IPS-11a (cell line): Measurements from ENCODE around the gene SFMBT2.

Experiments
- H3K4me3 ChIP-seq: one replicate; pipeline ENCODE4 v1.5.1; 2013; ENCODE audit warnings: low read depth, low read length, control low read depth

Gene SFMBT2

GRCh38 chr10:7157091-7157490, 253.7 kb downstream of the SFMBT2 start:
- H3K4me3 ChIP-seq = no peak overlapping the region

- H3K4me3 ChIP-seq = no peak overlapping the region
Measured at GRCh38 chr10:7153750-7154149, 257.1 kb downstream of the SFMBT2 start.

GRCh38 chr10:7152982-7153381, 257.9 kb downstream of the SFMBT2 start:
- H3K4me3 ChIP-seq = no peak overlapping the region

- H3K4me3 ChIP-seq = no peak overlapping the region
Measured at GRCh38 chr10:7152341-7152740, 258.5 kb downstream of the SFMBT2 start.

GRCh38 chr10:7151538-7151937, 259.3 kb downstream of the SFMBT2 start:
- no peak overlapping the region for H3K4me3 ChIP-seq

GRCh38 chr10:7150349-7150748, 260.5 kb downstream of the SFMBT2 start:
- no peak overlapping the region for H3K4me3 ChIP-seq

- H3K4me3 ChIP-seq = no peak overlapping the region
Measured at GRCh38 chr10:7146189-7146588, 264.6 kb downstream of the SFMBT2 start.

GRCh38 chr10:7136016-7136415, 274.8 kb downstream of the SFMBT2 start:
- no peak overlapping the region for H3K4me3 ChIP-seq

- no peak overlapping the region for H3K4me3 ChIP-seq
Measured at GRCh38 chr10:7135188-7135587, 275.6 kb downstream of the SFMBT2 start.

GRCh38 chr10:7134448-7134847, 276.4 kb downstream of the SFMBT2 start:
- H3K4me3 ChIP-seq = no peak overlapping the region

- H3K4me3 ChIP-seq = no peak overlapping the region
Measured at GRCh38 chr10:7133958-7134357, 276.9 kb downstream of the SFMBT2 start.

- H3K4me3 ChIP-seq = no peak overlapping the region
Measured at GRCh38 chr10:7133278-7133677, 277.6 kb downstream of the SFMBT2 start.

- H3K4me3 ChIP-seq = no peak overlapping the region
Measured at GRCh38 chr10:7130191-7130911, 280.5 kb downstream of the SFMBT2 start.

GRCh38 chr10:7123774-7124173, 287.1 kb downstream of the SFMBT2 start:
- H3K4me3 ChIP-seq = no peak overlapping the region

GRCh38 chr10:7122561-7122960, 288.3 kb downstream of the SFMBT2 start:
- no peak overlapping the region for H3K4me3 ChIP-seq

GRCh38 chr10:7121154-7121797, 289.6 kb downstream of the SFMBT2 start:
- H3K4me3 ChIP-seq = no peak overlapping the region

GRCh38 chr10:7119325-7120015, 291.4 kb downstream of the SFMBT2 start:
- H3K4me3 ChIP-seq = no peak overlapping the region

- no peak overlapping the region for H3K4me3 ChIP-seq
Measured at GRCh38 chr10:7117806-7118674, 292.8 kb downstream of the SFMBT2 start.

GRCh38 chr10:7117177-7117799, 293.5 kb downstream of the SFMBT2 start:
- no peak overlapping the region for H3K4me3 ChIP-seq

GRCh38 chr10:7111561-7111960, 299.3 kb downstream of the SFMBT2 start:
- no peak overlapping the region for H3K4me3 ChIP-seq

- H3K4me3 ChIP-seq = no peak overlapping the region
Measured at GRCh38 chr10:7111089-7111488, 299.7 kb downstream of the SFMBT2 start.
